ENCODE results near the gene PSMG2. TPM values are rescaled to one million over a fixed set of nuclear protein-coding genes. Genes with fewer than 3 reads are reported as not detected.

Gene PSMG2
- total RNA-seq, 2 donors from 2014 or later = 65.5 to 70.2 TPM

GRCh38 chr18:12745095-12745795 lies 42.4 kb downstream of the PSMG2 start:
- no peaks in the 10 kb centered on the region for H3K36me3 ChIP-seq (ENCODE audit: control insufficient read depth, insufficient read depth, low read length)
- no peaks in the 10 kb centered on the region for H3K27me3 ChIP-seq (ENCODE audit: control insufficient read depth, insufficient read depth, low read length, poor library complexity, severe bottlenecking)
- H3K4me3 Mint-ChIP-seq = no peak overlapping the region
- DNase-seq = no peak
- no peak overlapping the region for H3K27ac ChIP-seq (ENCODE audit: low read depth, low read length)
- H3K4me1 ChIP-seq (ENCODE audit: control insufficient read depth, insufficient read depth, low read length) = no peaks in the 10 kb centered on the region
- no peaks in the 10 kb centered on the region for H3K9me3 Mint-ChIP-seq
- H3K9ac ChIP-seq (ENCODE audit: extremely low read depth, low read length, poor library complexity, severe bottlenecking) = no peak overlapping the region
- no peaks in the 10 kb centered on the region for H3K27me3 Mint-ChIP-seq (ENCODE audit: insufficient read depth)
- no peaks in the 10 kb centered on the region for H3K4me1 Mint-ChIP-seq
- no peak overlapping the region for H3K4me3 ChIP-seq (ENCODE audit: low read length)
- no peak overlapping the region for H3K27ac Mint-ChIP-seq
- TF ChIP-seq CTCF (conservative IDR thresholded peaks at IDR 0.05) = no peak
- WGBS, 2 experiments (ENCODE audit: insufficient coverage in 1 of 2, insufficient read length in 1 of 2) = 75 to 86% methylated on average over 2 to 4 of the region's 7 CpGs
- H3K36me3 Mint-ChIP-seq (ENCODE audit: low read depth) = no peaks in the 10 kb centered on the region
- no peaks in the 10 kb centered on the region for H3K9me3 ChIP-seq (ENCODE audit: control insufficient read depth, low read length)

- TF ChIP-seq CTCF (conservative IDR thresholded peaks at IDR 0.05) = no peak
- WGBS, 2 experiments (ENCODE audit: insufficient coverage in 1 of 2, insufficient read length in 1 of 2) = 87 to 91% methylated on average over 3 to 8 of the region's 8 CpGs
- no peak for DNase-seq
- no peak overlapping the region for H3K4me3 ChIP-seq (ENCODE audit: low read length)
- Mint-ChIP-seq H3K4me1 (no peaks in the 10 kb centered on the region), H3K9me3 (no peaks in the 10 kb centered on the region), H3K4me3 (no peak overlapping the region), H3K27me3 (ENCODE audit: insufficient read depth) (no peaks in the 10 kb centered on the region), H3K27ac (no peak overlapping the region), H3K36me3 (ENCODE audit: low read depth) (no peaks in the 10 kb centered on the region)
- no peaks in the 10 kb centered on the region for H3K36me3 ChIP-seq (ENCODE audit: control insufficient read depth, insufficient read depth, low read length)
- no peak overlapping the region for H3K9ac ChIP-seq (ENCODE audit: extremely low read depth, low read length, poor library complexity, severe bottlenecking)
- no peaks in the 10 kb centered on the region for H3K4me1 ChIP-seq (ENCODE audit: control insufficient read depth, insufficient read depth, low read length)
- no peaks in the 10 kb centered on the region for H3K9me3 ChIP-seq (ENCODE audit: control insufficient read depth, low read length)
- H3K27ac ChIP-seq (ENCODE audit: low read depth, low read length) = no peak overlapping the region
- H3K27me3 ChIP-seq (ENCODE audit: control insufficient read depth, insufficient read depth, low read length, poor library complexity, severe bottlenecking) = no peaks in the 10 kb centered on the region
These were observed 44.9 kb downstream of the PSMG2 start for GRCh38 chr18:12747530-12748315.

- H3K27me3 Mint-ChIP-seq (ENCODE audit: insufficient read depth) = no peaks in the 10 kb centered on the region
These were observed 45.8 kb downstream of the PSMG2 start for GRCh38 chr18:12748671-12749070.

More at GRCh38 chr18:12748671-12749070, 45.8 kb downstream of the PSMG2 start:
- Histone ChIP-seq H3K27me3 (ENCODE audit: control insufficient read depth, insufficient read depth, low read length, poor library complexity, severe bottlenecking) (no peaks in the 10 kb centered on the region), H3K9me3 (ENCODE audit: control insufficient read depth, low read length) (no peaks in the 10 kb centered on the region), H3K9ac (ENCODE audit: extremely low read depth, low read length, poor library complexity, severe bottlenecking) (no peak overlapping the region), H3K4me3 (ENCODE audit: low read length) (no peak overlapping the region), H3K36me3 (ENCODE audit: control insufficient read depth, insufficient read depth, low read length) (no peaks in the 10 kb centered on the region), H3K4me1 (ENCODE audit: control insufficient read depth, insufficient read depth, low read length) (no peaks in the 10 kb centered on the region), H3K27ac (ENCODE audit: low read depth, low read length) (no peak overlapping the region)
- 83 to 95% methylated on average over 1 to 4 of the region's 5 CpGs for WGBS, 2 experiments (ENCODE audit: insufficient coverage in 1 of 2, insufficient read length in 1 of 2)
- H3K4me1 Mint-ChIP-seq = no peaks in the 10 kb centered on the region
- H3K27ac Mint-ChIP-seq = no peak overlapping the region
- H3K36me3 Mint-ChIP-seq (ENCODE audit: low read depth) = no peaks in the 10 kb centered on the region
- DNase-seq = no peak
- no peak overlapping the region for H3K4me3 Mint-ChIP-seq
- TF ChIP-seq CTCF (conservative IDR thresholded peaks at IDR 0.05) = no peak
- no peaks in the 10 kb centered on the region for H3K9me3 Mint-ChIP-seq
